GM12878 (cell line): ENCODE results near the gene ZNF444. TPM values are rescaled to one million over a fixed set of nuclear protein-coding genes. Genes with fewer than 3 reads are reported as not detected.

Experiments used
- ATAC-seq: fragments of 200-7000 bp; cut with Tn5 transposase; 3 replicates; pipeline ENCODE4 v1.9.1; 2020; ENCODE audit warnings: mild to moderate bottlenecking, moderate library complexity
- BruUV-seq: library from RNA; stranded (reverse); fragments of 400-500 nt; replicated peaks from 2 replicates; lab custom pipeline; 2021; lab: Mats Ljungman, UMichigan
- CTCF ChIA-PET: fragments of 300-600 bp; sonication (Branson Sonifier 250); formaldehyde crosslinking; extraction: SDS; loops from one replicate; lab custom pipeline; 2021; ENCODE audit warnings: inconsistent platforms; lab: Yijun Ruan, JAX
- POLR2A ChIA-PET: fragments of 350-600 bp; formaldehyde crosslinking; extraction: SDS; loops from one replicate; lab custom pipeline; 2021; ENCODE audit warnings: inconsistent platforms; lab: Charles Lee
- RAD21 ChIA-PET: fragments of 300-600 bp; sonication (Branson Sonifier 250); formaldehyde crosslinking; loops from one replicate; lab custom pipeline; 2023; ENCODE audit warnings: antibody characterized with exemption; ENCODE audit not compliant: unreplicated experiment; lab: Charles Lee
- SMC1A ChIA-PET: fragments of 300-600 bp; sonication (Branson Sonifier 250); formaldehyde crosslinking; loops from one replicate; lab custom pipeline; 2023; ENCODE audit not compliant: unreplicated experiment, uncharacterized antibody; lab: Charles Lee
- DNase-seq: peaks from one replicate; pipeline ENCODE4 v3.0.0-alpha.2; 2011; ENCODE audit warnings: low read depth, low spot score
- FAIRE-seq: peaks from 3 replicates; lab custom pipeline; 2011; peaks lifted over from hg19 to GRCh38; lab: Jason Lieb, UNC
- H2AFZ ChIP-seq: 2 replicates; pipeline ENCODE4 v1.6.0; 2011; ENCODE audit warnings: low read depth, low read length, control low read depth; ENCODE audit not compliant: control insufficient read depth
- H3K27ac ChIP-seq: 2 replicates; pipeline ENCODE4 v1.5.1; 2011; ENCODE audit warnings: control low read depth; ENCODE audit not compliant: control insufficient read depth, insufficient read depth
- H3K27me3 ChIP-seq, 2 experiments: replicated peaks in 1 of 2; 2 replicates each; pipeline versions ENCODE4 v1.6.0 to v1.6.1; 2011; ENCODE audit warnings: low read length in 1 of 2; ENCODE audit not compliant: control insufficient read depth in 2 of 2, insufficient read depth in 2 of 2
- H3K36me3 ChIP-seq, 2 experiments: 2 replicates each; pipeline ENCODE4 v1.5.1; 2011; ENCODE audit warnings: low read length in 1 of 2; ENCODE audit not compliant: control insufficient read depth in 2 of 2, insufficient read depth in 2 of 2
- H3K4me1 ChIP-seq: 2 replicates; pipeline ENCODE4 v1.6.1; 2011; ENCODE audit warnings: mild to moderate bottlenecking, low read length, moderate library complexity, mixed read lengths; ENCODE audit not compliant: control insufficient read depth, insufficient read depth
- H3K4me2 ChIP-seq: 2 replicates; pipeline ENCODE4 v1.6.0; 2011; ENCODE audit warnings: control low read depth; ENCODE audit not compliant: control insufficient read depth, insufficient read depth
- H3K4me3 ChIP-seq: fragments of 200-600 bp; sonication (generic); 2 replicates; pipeline ENCODE4 v1.5.1; 2016
- H3K79me2 ChIP-seq: 2 replicates; pipeline ENCODE4 v1.6.0; 2011; ENCODE audit warnings: low read length; ENCODE audit not compliant: control insufficient read depth, insufficient read depth
- H3K9ac ChIP-seq: 2 replicates; pipeline ENCODE4 v1.8.0; 2011; ENCODE audit warnings: low read length, control low read depth, mixed read lengths; ENCODE audit not compliant: control insufficient read depth, insufficient read depth
- H3K9me3 ChIP-seq: replicated peaks from 3 replicates; pipeline ENCODE4 v1.5.1; 2011; ENCODE audit warnings: mild to moderate bottlenecking, low read length; ENCODE audit not compliant: control insufficient read depth, insufficient read depth
- H4K20me1 ChIP-seq: 2 replicates; pipeline ENCODE4 v1.6.0; 2011; ENCODE audit not compliant: control insufficient read depth, insufficient read depth
- CHD2 ChIP-seq: IDR thresholded peaks from 2 replicates; pipeline ENCODE4 v1.6.1; 2011; ENCODE audit warnings: low read depth, low read length, improper control_type of control experiment, borderline replicate concordance
- CREB1 ChIP-seq: IDR thresholded peaks from 2 replicates; pipeline ENCODE4 v1.6.1; 2012; ENCODE audit warnings: low read depth, mild to moderate bottlenecking, inconsistent platforms
- HCFC1 ChIP-seq: fragments of 150-350 bp; IDR thresholded peaks from 2 replicates; pipeline ENCODE4 v1.6.1; 2014; ENCODE audit warnings: low read length
- MXI1 ChIP-seq: fragments of 150-350 bp; IDR thresholded peaks from 2 replicates; pipeline ENCODE4 v1.6.1; 2011; ENCODE audit warnings: low read depth, mild to moderate bottlenecking, inconsistent platforms, low read length, improper control_type of control experiment
- NFYB ChIP-seq: IDR thresholded peaks from 2 replicates; pipeline ENCODE4 v1.6.1; 2011; ENCODE audit warnings: low read depth, mild to moderate bottlenecking, low read length, improper control_type of control experiment, moderate library complexity; ENCODE audit not compliant: insufficient read depth
- POLR2AphosphoS2 ChIP-seq: IDR thresholded peaks from 2 replicates; pipeline ENCODE4 v1.6.1; 2011; ENCODE audit warnings: low read depth, mild to moderate bottlenecking, low read length, improper control_type of control experiment, moderate library complexity
- RCOR1 ChIP-seq: conservative IDR thresholded peaks from 2 replicates; pipeline ENCODE4 v1.6.1; 2012; ENCODE audit warnings: low read depth, low read length, improper control_type of control experiment
- YY1 ChIP-seq: IDR thresholded peaks from 2 replicates; pipeline ENCODE4 v1.6.1; 2011; ENCODE audit warnings: low read depth, mild to moderate bottlenecking, low read length
- WGBS: methylation state at CpG from one replicate; pipeline ENCODE4 v1.1.6; 2016; ENCODE audit warnings: low lambda C conversion rate; ENCODE audit not compliant: insufficient replicate concordance, insufficient coverage; ENCODE audit errors: missing lambda C conversion rate; 5-methylcytosine and 5-hydroxymethylcytosine counted together
- in situ Hi-C: fragments of 300-500 bp; cut with MboI; formaldehyde crosslinking; loops from 9 replicates; pipeline ENCODE4 v1.14.3; 2018; ENCODE audit warnings: mixed read lengths
- intact Hi-C: fragments of 100-400 bp; cut with micrococcal nuclease; formaldehyde crosslinking; loops from one replicate; pipeline ENCODE4 v1.14.2; 2022; ENCODE audit not compliant: unreplicated experiment
- polyA plus RNA-seq, 11 experiments: library from polyadenylated mRNA; depleted of rRNA in 4 of 11; unstranded in 6 of 11; stranded (reverse) in 5 of 11; fragments of >200 nt; fragmentation: Nextera tagmentation in 4 of 11; fragmentation: Illumina TruSeq in 1 of 11; extraction: Ambion mirVana in 4 of 11; extraction: Trizol in 1 of 11; gene quantifications; 1 replicate in 1 of 11; 2 replicates in 10 of 11; pipeline versions ENCODE4 v1.2.1 to v1.2.3, GENCODE V29; 2011 to 2016; ENCODE audit warnings: inconsistent platforms in 2 of 11, missing spikeins in 2 of 11, low read depth in 1 of 11
- total RNA-seq, 4 experiments: library from RNA; depleted of rRNA in 3 of 4; stranded (reverse); fragments of >200 nt in 3 of 4; fragmentation: Illumina TruSeq in 1 of 4; extraction: Trizol in 1 of 4; gene quantifications; 2 replicates each; pipeline versions ENCODE4 v1.2.1 to v1.2.3, GENCODE V29; 2013 to 2021
- TF ChIP-seq, protein P1 (sequence below): IDR thresholded peaks from 2 replicates; pipeline ENCODE4 v1.6.1; 2012; ENCODE audit warnings: low read depth, low read length, improper control_type of control experiment

The ZNF444 gene
- total and polyA plus RNA-seq, 10 of the 15 experiments (the other 5 are each of a cell fraction or from before 2014, with no cell fraction given) = 0.45 to 28.2 (median 11.6) TPM

DNA sequence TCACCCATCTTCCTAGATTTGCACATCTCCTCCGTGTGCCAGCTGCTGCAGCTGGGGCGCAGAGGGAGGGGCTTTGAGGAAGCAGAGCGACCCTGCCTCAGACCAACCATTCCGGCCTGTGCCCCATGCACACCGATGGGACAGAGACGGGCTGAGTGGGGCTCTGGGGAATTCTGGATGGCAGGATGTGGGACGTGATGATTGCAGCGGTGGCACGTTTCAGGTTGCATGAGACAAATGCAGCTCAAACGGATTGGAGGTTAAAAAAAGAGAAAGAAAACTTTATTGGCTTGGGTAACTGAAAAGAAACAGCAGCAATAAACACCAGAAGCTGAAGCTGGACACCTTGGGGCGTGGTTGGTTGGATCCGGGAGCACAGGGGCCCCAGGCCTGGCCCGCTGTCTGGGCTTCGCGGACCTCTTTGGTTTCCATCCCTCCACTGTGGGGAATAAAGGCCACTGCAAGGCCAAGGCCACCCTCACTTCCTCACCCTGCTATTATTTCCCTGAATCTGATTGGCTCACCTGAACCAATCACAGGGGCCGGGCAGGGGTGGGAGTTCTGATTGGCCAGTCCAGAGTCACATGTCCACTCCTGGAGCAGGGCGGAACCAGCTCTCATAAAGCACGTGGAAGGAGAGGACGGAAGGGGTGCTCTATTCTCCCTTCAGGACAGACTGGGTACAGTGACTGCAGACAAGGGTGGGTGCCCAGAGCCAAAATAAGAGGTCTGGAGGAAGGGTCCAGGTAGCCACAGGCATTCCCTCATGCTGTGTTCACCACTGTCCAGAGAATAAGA, 13.9 kb upstream of the ZNF444 start:
- DNase-seq = no peak
- WGBS = 60% methylated on average over 19 of the region's 19 CpGs
- RAD21 ChIA-PET = no interaction called here
- SMC1A ChIA-PET = interaction anchor here (0.6 kb wide), 1 partner anchor 1980 kb away, joined by 3 read pairs; no protein-coding TSS in a partner anchor
- no peak overlapping the region for H3K9ac ChIP-seq
- H2AFZ ChIP-seq = no peak overlapping the region
- H3K27ac ChIP-seq = no peak overlapping the region
- intact Hi-C loops = no loop called here
- H3K9me3 ChIP-seq = no peaks in the 10 kb centered on the region
- BruUV-seq = no TSS peak
- no peak for FAIRE-seq
- H4K20me1 ChIP-seq = no peaks in the 10 kb centered on the region
- no peaks in the 10 kb centered on the region for H3K27me3 ChIP-seq
- no peaks in the 10 kb centered on the region for H3K79me2 ChIP-seq
- H3K4me3 ChIP-seq = no peak overlapping the region
- no peaks in the 10 kb centered on the region for H3K4me1 ChIP-seq
- CTCF ChIA-PET = no interaction called here
- ATAC-seq = no peak
- no peak overlapping the region for H3K4me2 ChIP-seq
- in situ Hi-C loops = loop anchor here (25.0 kb wide), 1 partner anchor 1685 kb away; the partner anchor contains the start of gene ZNF552
- POLR2A ChIA-PET = no interaction called here
- H3K36me3 ChIP-seq = no peaks in the 10 kb centered on the region
- no peak for TF ChIP-seq HCFC1
- TF ChIP-seq, protein P1, sequence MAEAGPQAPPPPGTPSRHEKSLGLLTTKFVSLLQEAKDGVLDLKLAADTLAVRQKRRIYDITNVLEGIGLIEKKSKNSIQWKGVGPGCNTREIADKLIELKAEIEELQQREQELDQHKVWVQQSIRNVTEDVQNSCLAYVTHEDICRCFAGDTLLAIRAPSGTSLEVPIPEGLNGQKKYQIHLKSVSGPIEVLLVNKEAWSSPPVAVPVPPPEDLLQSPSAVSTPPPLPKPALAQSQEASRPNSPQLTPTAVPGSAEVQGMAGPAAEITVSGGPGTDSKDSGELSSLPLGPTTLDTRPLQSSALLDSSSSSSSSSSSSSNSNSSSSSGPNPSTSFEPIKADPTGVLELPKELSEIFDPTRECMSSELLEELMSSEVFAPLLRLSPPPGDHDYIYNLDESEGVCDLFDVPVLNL = no peak
- no peak for TF ChIP-seq POLR2AphosphoS2
- TF ChIP-seq MXI1 = no peak
- no peak for TF ChIP-seq YY1
- 0 out of 2 replicates have a peak, but pooled peaks have one; percentile 25 for TF ChIP-seq NFYB
- TF ChIP-seq CREB1 = no peak
- TF ChIP-seq CHD2 = no peak
- no peak for TF ChIP-seq RCOR1
